Measurements from ENCODE around the gene GPR6.

Gene GPR6

GRCh38 chr6:109945091-109945490 lies 33.0 kb upstream of the GPR6 start:
- Histone ChIP-seq H3K9me3 (ENCODE audit: control insufficient read depth, insufficient read depth, low read depth, low read length) (no peaks in the 10 kb centered on the region), H3K4me1 (ENCODE audit: control insufficient read depth, insufficient read depth, low read length) (no peaks in the 10 kb centered on the region), H3K4me3 (ENCODE audit: low read depth, low read length) (no peak overlapping the region), H3K36me3 (ENCODE audit: control insufficient read depth in 2 of 2, insufficient read depth in 1 of 2, low read length in 2 of 2) (no peaks in the 10 kb centered on the region), H3K27ac (ENCODE audit: extremely low read depth, low read depth, low read length) (no peak overlapping the region)
- TF ChIP-seq ZNF175 (tag by site-specific recombination; IDR thresholded peaks at IDR 0.05) (no peak), YY1 (tag by site-specific recombination; IDR thresholded peaks at IDR 0.05) (no peak), ZNF473 (tag by site-specific recombination; IDR thresholded peaks at IDR 0.05) (no peak), ZNF548 (tag by site-specific recombination; IDR thresholded peaks at IDR 0.05) (no peak)
- POLR2A ChIA-PET: no interaction called here
- CTCF ChIA-PET: no interaction called here

- Histone ChIP-seq H3K9me3 (ENCODE audit: control insufficient read depth, insufficient read depth, low read depth, low read length) (no peaks in the 10 kb centered on the region), H3K36me3 (ENCODE audit: control insufficient read depth in 2 of 2, insufficient read depth in 1 of 2, low read length in 2 of 2) (no peaks in the 10 kb centered on the region), H3K4me1 (ENCODE audit: control insufficient read depth, insufficient read depth, low read length) (no peaks in the 10 kb centered on the region), H3K27ac (ENCODE audit: extremely low read depth, low read depth, low read length) (no peak overlapping the region), H3K4me3 (ENCODE audit: low read depth, low read length) (no peak overlapping the region)
- ChIA-PET POLR2A (no interaction called here), CTCF (interaction anchor here (1.1 to 2.8 kb wide), 2 partner anchors 10 to 93 kb away, joined by 3 to 11 read pairs; no protein-coding TSS in a partner anchor)
- no peak for TF ChIP-seq ZNF792 (tag by site-specific recombination; IDR thresholded peaks at IDR 0.05)
- no peak for TF ChIP-seq ZNF791 (tag by site-specific recombination; IDR thresholded peaks at IDR 0.05)
- no peak for TF ChIP-seq SALL2 (tag by site-specific recombination; IDR thresholded peaks at IDR 0.05; ENCODE audit: borderline replicate concordance)
These were observed 31.1 kb upstream of the GPR6 start for GRCh38 chr6:109946979-109947378.

GRCh38 chr6:109949281-109950065 lies 28.6 kb upstream of the GPR6 start:
- H3K9me3 ChIP-seq (ENCODE audit: control insufficient read depth, insufficient read depth, low read depth, low read length): no peaks in the 10 kb centered on the region
- H3K4me1 ChIP-seq (ENCODE audit: control insufficient read depth, insufficient read depth, low read length): no peaks in the 10 kb centered on the region
- ChIA-PET POLR2A (no interaction called here), CTCF (interaction anchor here (2.8 kb wide), 1 partner anchor 90 kb away, joined by 11 read pairs; no protein-coding TSS in a partner anchor)
- no peak overlapping the region for H3K4me3 ChIP-seq (ENCODE audit: low read depth, low read length)
- no peak overlapping the region for H3K27ac ChIP-seq (ENCODE audit: extremely low read depth, low read depth, low read length)
- no peak for TF ChIP-seq SP3 (tag by site-specific recombination; IDR thresholded peaks at IDR 0.05)
- no peaks in the 10 kb centered on the region for H3K36me3 ChIP-seq (ENCODE audit: control insufficient read depth in 2 of 2, insufficient read depth in 1 of 2, low read length in 2 of 2)

GRCh38 chr6:109955491-109955890 lies 22.6 kb upstream of the GPR6 start:
- CTCF ChIA-PET: interaction anchor here (1.0 kb wide), 1 partner anchor 434 kb away, joined by 4 read pairs; no protein-coding TSS in a partner anchor
- POLR2A ChIA-PET: no interaction called here
- H3K36me3 ChIP-seq (ENCODE audit: control insufficient read depth in 2 of 2, insufficient read depth in 1 of 2, low read length in 2 of 2): no peaks in the 10 kb centered on the region
- H3K27ac ChIP-seq (ENCODE audit: extremely low read depth, low read depth, low read length): no peak overlapping the region
- TF ChIP-seq ZNF768 (tag by site-specific recombination; IDR thresholded peaks at IDR 0.05) (no peak), ZNF433 (tag by site-specific recombination; IDR thresholded peaks at IDR 0.05; ENCODE audit: low read depth) (no peak), INSM2 (tag by site-specific recombination; IDR thresholded peaks at IDR 0.05) (no peak), ZNF404 (tag by site-specific recombination; IDR thresholded peaks at IDR 0.05) (no peak), RBAK (tag by site-specific recombination; IDR thresholded peaks at IDR 0.05) (no peak)
- H3K4me3 ChIP-seq (ENCODE audit: low read depth, low read length): no peak overlapping the region
- H3K9me3 ChIP-seq (ENCODE audit: control insufficient read depth, insufficient read depth, low read depth, low read length): no peaks in the 10 kb centered on the region
- H3K4me1 ChIP-seq (ENCODE audit: control insufficient read depth, insufficient read depth, low read length): no peaks in the 10 kb centered on the region

GRCh38 chr6:109958626-109959025 lies 19.5 kb upstream of the GPR6 start:
- no peaks in the 10 kb centered on the region for H3K4me1 ChIP-seq (ENCODE audit: control insufficient read depth, insufficient read depth, low read length)
- ChIA-PET CTCF (interaction anchor here (0.7 kb wide), 2 partner anchors 10 to 69 kb away, joined by 3 read pairs; no protein-coding TSS in a partner anchor), POLR2A (no interaction called here)

More at GRCh38 chr6:109958626-109959025, 19.5 kb upstream of the GPR6 start:
- Histone ChIP-seq H3K9me3 (ENCODE audit: control insufficient read depth, insufficient read depth, low read depth, low read length) (no peaks in the 10 kb centered on the region), H3K27ac (ENCODE audit: extremely low read depth, low read depth, low read length) (no peak overlapping the region), H3K4me3 (ENCODE audit: low read depth, low read length) (no peak overlapping the region), H3K36me3 (ENCODE audit: control insufficient read depth in 2 of 2, insufficient read depth in 1 of 2, low read length in 2 of 2) (no peaks in the 10 kb centered on the region)
- no peak for TF ChIP-seq PRDM2 (tag by site-specific recombination; IDR thresholded peaks at IDR 0.05; ENCODE audit: borderline replicate concordance)
- no peak for TF ChIP-seq SALL2 (tag by site-specific recombination; IDR thresholded peaks at IDR 0.05; ENCODE audit: borderline replicate concordance)
- peak; percentile 48; the same call in 1 of the 2 replicates for TF ChIP-seq EGR2 (tag by site-specific recombination; IDR thresholded peaks at IDR 0.05; ENCODE audit: low read depth)
